CD14-positive monocyte (primary cell): ENCODE measurements around the gene CASP3. TPM values are rescaled to one million over a fixed set of nuclear protein-coding genes. Genes with fewer than 3 reads are reported as not detected.

Experiments used
- DNase-seq, 3 donors: peaks; one replicate each; pipeline ENCODE4 v3.0.0-alpha.2; 2011 to 2022
- H2AFZ ChIP-seq: 2 replicates; pipeline ENCODE4 v1.6.0; 2012; ENCODE audit warnings: mild to moderate bottlenecking, low read depth, low read length, inconsistent platforms; ENCODE audit not compliant: insufficient read depth, poor library complexity, severe bottlenecking
- H3K27ac ChIP-seq, 2 donors: 1 replicate in 1 of 2; 2 replicates in 1 of 2; pipeline ENCODE4 v1.5.1; 2012 to 2013; ENCODE audit warnings: low read length in 2 of 2, control low read depth in 1 of 2, inconsistent platforms in 1 of 2, low read depth in 1 of 2, mild to moderate bottlenecking in 1 of 2
- H3K27me3 ChIP-seq, 2 donors: one replicate each; pipeline versions ENCODE4 v1.6.0 to v1.6.1; 2011 to 2013; ENCODE audit warnings: low read length in 2 of 2; ENCODE audit not compliant: control insufficient read depth in 2 of 2, insufficient read depth in 2 of 2
- H3K36me3 ChIP-seq, 2 donors: replicated peaks in 1 of 2; 1 replicate in 1 of 2; 2 replicates in 1 of 2; pipeline versions ENCODE4 v1.5.1 to v1.6.1; 2012 to 2013; ENCODE audit warnings: low read length in 2 of 2, control low read depth in 1 of 2, inconsistent platforms in 1 of 2, mild to moderate bottlenecking in 1 of 2; ENCODE audit not compliant: insufficient read depth in 2 of 2, control insufficient read depth in 1 of 2
- H3K4me1 ChIP-seq, 2 donors: 1 replicate in 1 of 2; 2 replicates in 1 of 2; pipeline versions ENCODE4 v1.5.1 to v1.6.1; 2012 to 2013; ENCODE audit warnings: low read length in 2 of 2, control low read depth in 1 of 2, inconsistent platforms in 1 of 2, mild to moderate bottlenecking in 1 of 2, moderate library complexity in 1 of 2; ENCODE audit not compliant: insufficient read depth in 2 of 2, control insufficient read depth in 1 of 2
- H3K4me2 ChIP-seq: replicated peaks from 2 replicates; pipeline ENCODE3; 2012; ENCODE audit warnings: low read length, moderate library complexity, mild to moderate bottlenecking; ENCODE audit not compliant: poor library complexity, severe bottlenecking; ENCODE audit errors: extremely low read depth
- H3K4me3 ChIP-seq, 3 experiments: fragments of 200-600 bp in 1 of 3; sonication (generic) in 1 of 3; replicated peaks in 1 of 3; 1 replicate in 2 of 3; 2 replicates in 1 of 3; pipeline ENCODE4 v1.5.1; 2011 to 2013; ENCODE audit warnings: low read length in 3 of 3, mild to moderate bottlenecking in 3 of 3, control low read depth in 2 of 3, low read depth in 2 of 3, inconsistent platforms in 1 of 3, moderate library complexity in 1 of 3
- H3K79me2 ChIP-seq: 2 replicates; pipeline ENCODE4 v1.6.0; 2012; ENCODE audit warnings: mild to moderate bottlenecking, control low read depth, inconsistent platforms, low read length, moderate library complexity; ENCODE audit not compliant: insufficient read depth
- H3K9ac ChIP-seq: 2 replicates; pipeline ENCODE4 v1.6.0; 2017; ENCODE audit warnings: low read length, mild to moderate bottlenecking; ENCODE audit not compliant: insufficient read depth, poor library complexity, severe bottlenecking
- H3K9me3 ChIP-seq, 2 donors: replicated peaks in 1 of 2; 1 replicate in 1 of 2; 2 replicates in 1 of 2; pipeline versions ENCODE4 v1.5.1 to v1.6.1; 2012 to 2013; ENCODE audit warnings: low read length in 2 of 2, control low read depth in 1 of 2; ENCODE audit not compliant: control insufficient read depth in 1 of 2, insufficient read depth in 1 of 2
- H4K20me1 ChIP-seq: 2 replicates; pipeline ENCODE4 v1.6.0; 2012; ENCODE audit warnings: mild to moderate bottlenecking, low read length, control low read depth, moderate library complexity; ENCODE audit not compliant: insufficient read depth
- H3K27ac Mint-ChIP-seq, 7 donors: one replicate each; pipeline ENCODE4 v1.8.0; 2020; ENCODE audit warnings: mild to moderate bottlenecking in 7 of 7, mixed read lengths in 7 of 7, moderate library complexity in 6 of 7, inconsistent platforms in 2 of 7
- H3K27me3 Mint-ChIP-seq, 3 donors: one replicate each; pipeline ENCODE4 v1.8.0; 2021 to 2022; ENCODE audit warnings: low read depth in 3 of 3, mild to moderate bottlenecking in 3 of 3, mixed read lengths in 3 of 3, moderate library complexity in 3 of 3, inconsistent platforms in 1 of 3
- H3K36me3 Mint-ChIP-seq, 2 donors: one replicate each; pipeline ENCODE4 v1.8.0; 2020; ENCODE audit warnings: mixed read lengths in 2 of 2, inconsistent platforms in 1 of 2, mild to moderate bottlenecking in 1 of 2
- H3K4me1 Mint-ChIP-seq: one replicate; pipeline ENCODE4 v1.8.0; 2020; ENCODE audit warnings: mild to moderate bottlenecking, mixed read lengths
- H3K4me3 Mint-ChIP-seq, 2 donors: one replicate each; pipeline ENCODE4 v1.8.0; 2020; ENCODE audit warnings: mild to moderate bottlenecking in 2 of 2, mixed read lengths in 2 of 2, moderate library complexity in 1 of 2
- H3K9me3 Mint-ChIP-seq, 7 donors: one replicate each; pipeline ENCODE4 v1.8.0; 2020 to 2022; ENCODE audit warnings: mixed read lengths in 7 of 7, mild to moderate bottlenecking in 6 of 7, moderate library complexity in 6 of 7, inconsistent platforms in 2 of 7
- CTCF ChIP-seq: fragments of 200-600 bp; IDR thresholded peaks from one replicate; pipeline ENCODE4 v1.8.0; 2022; ENCODE audit warnings: antibody characterized with exemption, mild to moderate bottlenecking
- WGBS: methylation state at CpG from one replicate; pipeline ENCODE4 v1.1.5; 2013; ENCODE audit warnings: missing lambda C conversion rate; ENCODE audit not compliant: insufficient coverage; 5-methylcytosine and 5-hydroxymethylcytosine counted together
- intact Hi-C, 2 donors: fragments of 100-400 bp; cut with micrococcal nuclease; formaldehyde crosslinking; loops; one replicate each; pipeline versions ENCODE4 v1.15.0 to v1.15.1; 2023
- polyA plus RNA-seq, 3 donors: library from polyadenylated mRNA; depleted of rRNA in 1 of 3; unstranded in 2 of 3; stranded (reverse) in 1 of 3; fragments of 300-500 nt in 2 of 3; fragments of >200 nt in 1 of 3; fragmentation: Illumina TruSeq in 2 of 3; gene quantifications; 1 replicate in 2 of 3; 2 replicates in 1 of 3; pipeline ENCODE4 v1.2.3, GENCODE V29; 2012 to 2021

Gene CASP3
- polyA plus RNA-seq, 3 donors, result 6.7 to 11.3 (median 11.1) TPM

- Histone ChIP-seq H3K4me3 (no peak overlapping the region), H3K4me1 (no peaks in the 10 kb centered on the region), H2AFZ (no peak overlapping the region), H3K27me3 (no peaks in the 10 kb centered on the region), H3K79me2 (no peaks in the 10 kb centered on the region), H4K20me1 (no peaks in the 10 kb centered on the region), H3K4me2 (no peak overlapping the region), H3K9ac (no peak overlapping the region), H3K9me3 (peaks cover 0 to 7% of the 10 kb centered on the region in 2 donors), H3K36me3 (no peaks in the 10 kb centered on the region), H3K27ac (no peak overlapping the region)
- no peak for TF ChIP-seq CTCF
- Mint-ChIP-seq H3K36me3 (no peaks in the 10 kb centered on the region), H3K4me1 (no peaks in the 10 kb centered on the region), H3K27ac (no peak overlapping the region), H3K27me3 (peaks cover 2 to 7% (median 3%) of the 10 kb centered on the region in 3 donors), H3K4me3 (no peak overlapping the region), H3K9me3 (peaks cover 13 to 24% (median 22%) of the 10 kb centered on the region in 7 donors)
- intact Hi-C loops, result no loop called here
- 76% methylated on average over 3 of the region's 7 CpGs for WGBS
- no peak for DNase-seq
These were observed 49.6 kb downstream of the CASP3 start for GRCh38 chr4:184599492-184600135.

GRCh38 chr4:184598753-184599491 is 50.3 kb downstream of the CASP3 start:
- Histone ChIP-seq H3K4me2 (no peak overlapping the region), H3K9me3 (peaks cover 0 to under 1% of the 10 kb centered on the region in 2 donors), H2AFZ (no peak overlapping the region), H4K20me1 (no peaks in the 10 kb centered on the region), H3K36me3 (no peaks in the 10 kb centered on the region), H3K4me3 (no peak overlapping the region), H3K4me1 (no peaks in the 10 kb centered on the region), H3K9ac (no peak overlapping the region), H3K27ac (no peak overlapping the region), H3K79me2 (no peaks in the 10 kb centered on the region), H3K27me3 (no peaks in the 10 kb centered on the region)
- Mint-ChIP-seq H3K27ac (no peak overlapping the region), H3K27me3 (peaks cover 2 to 7% (median 2%) of the 10 kb centered on the region in 3 donors), H3K4me3 (no peak overlapping the region), H3K36me3 (no peaks in the 10 kb centered on the region), H3K9me3 (peaks cover 8 to 18% (median 15%) of the 10 kb centered on the region in 7 donors), H3K4me1 (no peaks in the 10 kb centered on the region)
- DNase-seq, result no peak
- 90% methylated on average over 12 of the region's 12 CpGs for WGBS
- intact Hi-C loops, result no loop called here
- no peak for TF ChIP-seq CTCF
